Measurements from ENCODE around the gene C6orf15. TPM values are rescaled to one million over a fixed set of nuclear protein-coding genes. Genes with fewer than 3 reads are reported as not detected.

The C6orf15 gene
- polyA plus RNA-seq, 2 of the 4 experiments (the other 2 are of a cell fraction) = not detected

GRCh38 chr6:31135710-31136109 is 23.3 kb upstream of the C6orf15 start:
- Histone ChIP-seq H3K4me1 (peaks cover 10% of the 10 kb centered on the region; the same call in 2 of the 3 replicates), H3K4me2 (no peak overlapping the region), H3K4me3 (no peak overlapping the region), H3K9me3 (no peaks in the 10 kb centered on the region), H3K27ac (no peak overlapping the region)
- ATAC-seq (no peak), DNase-seq (ENCODE audit: low read depth in 1 of 2, low spot score in 1 of 2) (no peak), FAIRE-seq (no peak)
- CTCF ChIA-PET = interaction anchor here (0.7 to 3.7 kb wide), 5 partner anchors 9 to 898 kb away, joined by 3 to 30 read pairs (median 9); no protein-coding TSS in a partner anchor
- WGBS (ENCODE audit: missing lambda C conversion rate) = 84% methylated on average over 10 of the region's 10 CpGs
- TF ChIP-seq RCOR1 (IDR thresholded peaks at IDR 0.05; ENCODE audit: low read depth, low read length) = no peak
- TF ChIP-seq ZSCAN20 (CRISPR knock-in tag; IDR thresholded peaks at IDR 0.05) = no peak
- no peak for TF ChIP-seq PBX3 (IDR thresholded peaks at IDR 0.05)
- no peak for TF ChIP-seq RARB (CRISPR knock-in tag; IDR thresholded peaks at IDR 0.05)
- TF ChIP-seq EHF (CRISPR knock-in tag; IDR thresholded peaks at IDR 0.05) = no peak
- TF ChIP-seq POLR2AphosphoS2 (conservative IDR thresholded peaks at IDR 0.05; ENCODE audit: low read length) = no peak
- no peak for TF ChIP-seq GATA3 (IDR thresholded peaks at IDR 0.05; ENCODE audit: borderline replicate concordance)
- no peak for TF ChIP-seq TFCP2L1 (CRISPR knock-in tag; IDR thresholded peaks at IDR 0.05)
- TF ChIP-seq HMGXB4 (CRISPR knock-in tag; IDR thresholded peaks at IDR 0.05; ENCODE audit: borderline replicate concordance) = no peak
- TF ChIP-seq E2F6 (IDR thresholded peaks at IDR 0.05; ENCODE audit: borderline replicate concordance, low read depth) = no peak
- TF ChIP-seq EHMT2 (IDR thresholded peaks at IDR 0.05; ENCODE audit: low read depth) = no peak
- TF ChIP-seq CBX2 (IDR thresholded peaks at IDR 0.05; ENCODE audit: borderline replicate concordance, low read depth) = no peak
- POLR2A ChIA-PET = no interaction called here

GRCh38 chr6:31132806-31133205 is 20.4 kb upstream of the C6orf15 start:
- FAIRE-seq (no peak), ATAC-seq (no peak), DNase-seq (ENCODE audit: low read depth in 1 of 2, low spot score in 1 of 2) (no peak)
- ChIA-PET CTCF (interaction anchor here (0.6 to 2.3 kb wide), 5 partner anchors 46 to 217 kb away, joined by 3 to 12 read pairs (median 3); no protein-coding TSS in a partner anchor), POLR2A (no interaction called here)
- no peak overlapping the region for H3K4me3 ChIP-seq
- no peak overlapping the region for H3K27ac ChIP-seq
- TF ChIP-seq NR3C1 (IDR thresholded peaks at IDR 0.05) = no peak
- no peak for TF ChIP-seq CBX2 (IDR thresholded peaks at IDR 0.05; ENCODE audit: borderline replicate concordance, low read depth)
- TF ChIP-seq HES2 (IDR thresholded peaks at IDR 0.05) = no peak
- TF ChIP-seq CTCF (IDR thresholded peaks at IDR 0.05) = no peak
- TF ChIP-seq MAFK (IDR thresholded peaks at IDR 0.05; ENCODE audit: partially characterized antibody) = no peak
- TF ChIP-seq HMGXB4 (CRISPR knock-in tag; IDR thresholded peaks at IDR 0.05; ENCODE audit: borderline replicate concordance) = no peak
- no peak for TF ChIP-seq PHF8 (IDR thresholded peaks at IDR 0.05; ENCODE audit: borderline replicate concordance, low read depth)
- TF ChIP-seq CBX8 (IDR thresholded peaks at IDR 0.05) = no peak
- no peak for TF ChIP-seq MAZ (IDR thresholded peaks at IDR 0.05; ENCODE audit: borderline replicate concordance, low read depth, low read length)
- TF ChIP-seq HOXB13 (CRISPR knock-in tag; IDR thresholded peaks at IDR 0.05; ENCODE audit: low read depth) = no peak
- no peak for TF ChIP-seq PBX3 (IDR thresholded peaks at IDR 0.05)
- no peak for TF ChIP-seq RFX5 (IDR thresholded peaks at IDR 0.05)
- no peak overlapping the region for H3K4me2 ChIP-seq
- H3K9me3 ChIP-seq = no peaks in the 10 kb centered on the region
- WGBS (ENCODE audit: missing lambda C conversion rate) = 76% methylated on average over 6 of the region's 6 CpGs
- peaks cover 2% of the 10 kb centered on the region; the same call in 1 of the 3 replicates for H3K4me1 ChIP-seq
